Activated CD4-positive, alpha-beta T cell treated with anti-CD3 and anti-CD28 coated beads, Interleukin-2, amount 50 U/mL, for 1 hour (primary cell): ENCODE measurements around the gene MGMT.
"Not testable (repeated sequence)": the region's sequence is repeated elsewhere in the genome, so short reads cannot be mapped to it uniquely, and the experiment has no call there.

Experiments used
- DNase-seq: peaks from one replicate; pipeline ENCODE4 v3.0.0-alpha.2; 2020

MGMT gene

GRCh38 chr10:129466703-129467358 is at the start of gene MGMT:
TSS of gene MGMT (plus strand) at chr10:129467241.
- DNase-seq = peak; percentile 99

- DNase-seq = no peak
Measured at GRCh38 chr10:129417870-129418269, 49.2 kb upstream of the MGMT start.

GRCh38 chr10:129418496-129419225 is 48.4 kb upstream of the MGMT start:
- DNase-seq = no peak

DNA sequence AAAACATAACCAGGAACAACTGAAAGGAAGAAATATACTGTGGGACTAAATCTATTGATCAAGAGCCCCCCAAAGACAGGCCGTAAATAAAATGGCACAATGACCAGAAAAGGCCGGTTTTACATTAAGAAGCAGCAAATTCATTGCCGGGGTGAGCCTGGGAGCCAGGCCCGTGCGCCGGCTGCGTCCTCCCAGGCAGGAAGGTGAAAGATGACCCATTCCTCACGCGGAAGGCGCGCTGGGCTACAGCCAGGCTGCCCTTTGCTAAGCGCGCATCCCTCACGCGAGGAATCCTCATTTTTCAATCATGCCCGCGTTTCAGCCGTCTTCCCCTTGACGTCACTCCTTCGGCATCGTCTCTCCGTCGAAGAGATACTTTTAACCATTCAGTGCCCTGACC is 47.6 kb upstream of the MGMT start:
- DNase-seq = no peak

GRCh38 chr10:129421399-129422010 is 45.5 kb upstream of the MGMT start:
- no peak for DNase-seq

DNA sequence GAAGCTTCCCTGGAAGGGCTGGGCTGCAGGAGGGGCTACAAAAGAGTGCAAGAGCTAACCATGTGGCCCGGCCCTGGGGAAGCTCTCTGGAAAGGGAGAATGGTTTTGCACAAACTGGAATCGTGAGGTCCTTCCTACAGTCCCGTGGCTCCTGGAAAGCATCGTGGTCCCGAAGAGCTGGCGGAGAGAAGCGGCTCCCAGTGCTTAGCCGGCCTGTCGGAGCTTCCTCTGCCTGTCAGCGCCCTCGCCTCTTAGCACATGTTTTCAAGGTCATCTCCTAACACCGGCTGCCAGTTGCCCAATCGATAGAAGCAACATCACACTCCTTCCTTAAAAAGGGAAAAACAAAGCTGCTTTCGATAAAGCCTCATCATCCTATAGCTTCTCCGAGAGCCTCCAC is 42.1 kb upstream of the MGMT start:
- no peak for DNase-seq

GRCh38 chr10:129426606-129427005 is 40.4 kb upstream of the MGMT start:
- no peak for DNase-seq

DNA sequence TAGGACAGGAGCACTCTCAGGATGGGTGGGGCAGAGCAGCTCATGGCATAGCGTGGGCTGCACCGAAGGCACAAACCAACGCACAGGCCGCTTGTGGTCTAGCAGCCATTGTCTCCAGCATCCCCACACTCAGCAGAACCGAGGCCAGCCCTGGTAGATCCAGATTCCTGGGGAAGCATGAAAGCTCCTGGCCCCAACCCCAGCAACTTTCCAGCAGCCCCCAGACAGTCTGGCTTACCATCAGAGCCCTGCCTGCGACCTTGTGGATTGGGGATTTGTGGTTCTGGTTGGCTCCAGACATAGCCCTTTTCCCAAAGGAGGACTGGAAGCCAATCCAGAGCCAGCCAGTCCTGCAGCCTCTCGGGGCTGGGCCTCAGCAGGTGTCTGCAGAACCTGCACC is 33.8 kb upstream of the MGMT start:
- DNase-seq = no peak

DNA sequence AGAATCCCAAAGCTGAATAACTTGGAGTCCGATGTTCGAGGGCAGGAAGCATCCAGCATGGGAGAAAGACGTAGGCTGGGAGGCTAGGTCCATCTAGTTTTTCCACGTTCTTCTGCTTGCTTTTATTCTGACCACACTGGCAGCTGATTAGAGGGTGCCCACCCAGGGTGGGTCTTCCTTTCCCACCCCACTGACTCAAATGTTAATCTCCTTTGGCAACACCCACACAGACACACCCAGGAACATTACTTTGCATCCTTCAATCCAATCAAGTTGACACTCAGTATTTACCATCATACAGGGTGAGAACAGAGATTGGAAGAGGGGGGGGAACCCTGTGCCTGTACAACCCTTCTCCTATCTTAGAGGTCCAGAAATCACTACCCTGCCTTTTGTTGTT is 31.3 kb upstream of the MGMT start:
- DNase-seq = not testable (repeated sequence)

DNA sequence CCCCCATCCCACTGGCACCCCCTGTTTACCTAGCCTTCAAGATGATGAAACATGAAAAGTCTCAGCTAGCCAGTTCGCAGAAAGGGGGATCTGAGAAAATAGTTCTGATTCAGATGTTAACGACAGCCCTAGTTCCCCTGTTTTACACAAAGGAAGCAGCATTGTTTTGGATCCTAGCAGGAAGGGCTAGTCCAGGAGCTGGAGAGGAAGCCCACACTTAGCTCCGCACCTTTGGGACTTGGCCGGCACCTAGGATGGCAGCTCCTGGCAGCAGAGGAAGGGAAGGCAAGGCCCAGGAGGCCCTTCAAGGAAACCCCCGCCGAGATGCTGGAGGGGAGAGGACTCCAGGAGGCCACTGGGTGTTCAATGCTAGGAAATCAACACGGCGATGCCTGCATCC is 29.0 kb upstream of the MGMT start:
- no peak for DNase-seq

- no peak for DNase-seq
Measured at GRCh38 chr10:129440247-129440646, 26.8 kb upstream of the MGMT start.

DNA sequence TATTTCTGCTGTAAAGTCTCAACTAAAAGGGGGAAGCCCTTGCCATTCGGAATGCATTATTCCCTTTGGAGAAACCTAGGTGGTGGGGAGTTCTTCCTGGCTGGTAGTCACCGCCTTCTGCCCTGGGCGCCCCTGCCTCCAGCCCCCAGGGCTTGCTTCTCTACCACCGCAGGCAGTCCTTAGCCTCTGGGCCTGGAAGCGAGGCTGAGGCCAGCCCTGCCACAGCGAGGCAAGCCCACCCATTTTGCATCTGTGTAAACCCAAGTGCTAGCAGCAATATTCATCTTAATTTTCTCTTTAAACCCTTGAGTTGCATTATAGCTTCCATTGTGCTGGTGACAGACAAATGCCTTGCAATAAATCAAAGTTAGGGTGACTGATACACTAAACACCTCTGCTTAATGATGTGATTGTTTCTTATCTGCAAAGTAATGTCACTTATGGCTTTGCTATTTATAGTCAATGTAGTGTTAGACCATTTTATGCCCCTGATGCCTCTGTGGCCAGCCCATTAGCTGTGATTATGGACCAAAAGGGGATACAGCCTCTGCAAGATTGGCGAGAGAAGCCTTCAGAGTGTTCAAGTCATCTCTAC is 26.2 kb upstream of the MGMT start:
- DNase-seq = no peak

- DNase-seq = no peak
Measured at GRCh38 chr10:129441372-129442009, 25.6 kb upstream of the MGMT start.

- DNase-seq = no peak
Measured at GRCh38 chr10:129442866-129443265, 24.2 kb upstream of the MGMT start.

GRCh38 chr10:129444359-129444758 is 22.7 kb upstream of the MGMT start:
- DNase-seq = no peak

- DNase-seq = no peak
Measured at GRCh38 chr10:129445436-129446182, 21.4 kb upstream of the MGMT start.

- no peak for DNase-seq
Measured at GRCh38 chr10:129446183-129446581, 20.9 kb upstream of the MGMT start.

GRCh38 chr10:129447486-129447885 is 19.6 kb upstream of the MGMT start:
- DNase-seq = no peak

DNA sequence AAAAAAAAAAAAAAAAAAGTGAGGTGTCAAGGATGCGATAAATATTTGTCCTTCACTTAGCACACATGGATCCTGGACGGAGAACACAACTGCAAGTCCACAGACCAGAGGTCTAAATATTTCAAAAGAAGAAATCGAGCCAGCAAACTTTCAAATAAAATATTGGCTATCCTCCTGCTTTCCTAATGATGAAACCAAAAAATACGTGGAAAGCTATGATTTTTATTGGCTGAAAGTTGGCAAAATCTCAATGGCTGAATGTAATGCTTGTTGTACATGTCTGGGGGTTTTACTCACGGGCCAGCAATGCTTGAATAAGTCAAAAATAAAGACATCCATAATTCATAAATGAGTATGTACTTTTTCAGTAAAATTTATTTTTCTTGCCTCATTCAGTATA is 19.0 kb upstream of the MGMT start:
- no peak for DNase-seq

DNA sequence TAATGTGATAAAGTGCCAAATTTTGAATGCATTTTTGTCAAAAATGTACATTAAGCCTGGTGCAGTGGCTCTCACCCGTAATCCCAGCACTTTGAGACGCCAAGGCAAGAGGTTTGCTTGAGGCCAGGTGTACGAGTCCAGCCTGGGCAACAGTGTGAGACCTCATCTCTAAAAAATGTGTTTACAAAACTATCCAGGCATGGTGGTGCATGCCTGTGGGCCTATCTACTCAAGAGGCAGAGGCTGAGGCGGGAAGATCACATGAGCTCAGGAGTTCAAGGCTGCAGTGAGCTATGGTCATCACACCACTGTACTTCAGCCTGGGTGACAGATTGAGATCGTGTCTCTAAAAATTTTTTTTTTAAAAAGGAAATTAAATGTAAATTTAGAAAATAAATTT is 18.5 kb upstream of the MGMT start:
- DNase-seq = no peak

GRCh38 chr10:129449893-129450292 is 17.1 kb upstream of the MGMT start:
- no peak for DNase-seq

- DNase-seq = no peak
Measured at GRCh38 chr10:129450391-129450790, 16.6 kb upstream of the MGMT start.

GRCh38 chr10:129455625-129456024 is 11.4 kb upstream of the MGMT start:
- no peak for DNase-seq
